Heart right ventricle (tissue), 16 donors: ENCODE results near the gene TLL1. TPM values are rescaled to one million over a fixed set of nuclear protein-coding genes. Genes with fewer than 3 reads are reported as not detected.

Source experiments
- ATAC-seq, 8 donors: fragments of 200-7000 bp; cut with Tn5 transposase; one replicate each; pipeline ENCODE4 v1.9.1; 2020; ENCODE audit warnings: mild to moderate bottlenecking in 8 of 8, moderate library complexity in 8 of 8, moderate number of reproducible peaks in 1 of 8
- DNase-seq, 2 donors: peaks; one replicate each; pipeline ENCODE4 v3.0.0-alpha.2; 2020
- H3K27ac ChIP-seq, 10 donors: fragments of 200-600 bp; sonication (generic) in 2 of 10; one replicate each; pipeline versions ENCODE4 v1.5.0 to v1.8.0; 2020 to 2022; ENCODE audit warnings: mild to moderate bottlenecking in 3 of 10
- H3K27me3 ChIP-seq, 7 donors: fragments of 200-600 bp; one replicate each; pipeline ENCODE4 v1.8.0; 2021 to 2022; ENCODE audit warnings: mild to moderate bottlenecking in 2 of 7
- H3K36me3 ChIP-seq, 9 donors: fragments of 200-600 bp; sonication (generic) in 1 of 9; one replicate each; pipeline versions ENCODE4 v1.5.0 to v1.8.0; 2020 to 2022; ENCODE audit warnings: mild to moderate bottlenecking in 2 of 9
- H3K4me1 ChIP-seq, 9 donors: fragments of 200-600 bp; sonication (generic) in 1 of 9; one replicate each; pipeline versions ENCODE4 v1.5.0 to v1.8.0; 2020 to 2022; ENCODE audit warnings: mild to moderate bottlenecking in 4 of 9
- H3K4me3 ChIP-seq, 10 donors: fragments of 200-600 bp; sonication (generic) in 2 of 10; one replicate each; pipeline versions ENCODE4 v1.5.0 to v1.8.0; 2020 to 2022; ENCODE audit warnings: mild to moderate bottlenecking in 7 of 10, moderate library complexity in 2 of 10
- H3K9me3 ChIP-seq, 11 donors: fragments of 200-600 bp in 10 of 11; sonication (generic) in 2 of 11; one replicate each; pipeline versions ENCODE4 v1.5.0 to v1.8.0; 2013 to 2022; ENCODE audit warnings: mild to moderate bottlenecking in 2 of 11, control low read depth in 1 of 11, moderate library complexity in 1 of 11
- WGBS, 2 donors: extraction: QIAGEN DNeasy Blood & Tissue Kit; methylation state at CpG; one replicate each; pipeline ENCODE4 v1.1.7; 2013; ENCODE audit warnings: inconsistent platforms in 1 of 2; 5-methylcytosine and 5-hydroxymethylcytosine counted together
- intact Hi-C, 10 donors: fragments of 100-400 bp; cut with DNase I; formaldehyde crosslinking; loops; one replicate each; pipeline versions ENCODE4 v1.11.1 to v1.14.2; 2022
- polyA plus RNA-seq, 2 donors: library from polyadenylated mRNA; stranded (reverse); fragments of 200-250 nt; gene quantifications; one replicate each; pipeline ENCODE4 v1.2.3, GENCODE V29; 2013
- total RNA-seq, 10 donors: library from RNA; stranded (reverse); fragmentation: NEBNext Ultra II Directional in 3 of 10; extraction: Animal tissue kit (Norgen Biotek cat#: 25700) in 3 of 10; gene quantifications; one replicate each; pipeline versions ENCODE4 v1.2.1 to v1.2.4, GENCODE V29; 2021 to 2023
- TF ChIP-seq, protein P1 (sequence below), 9 donors: fragments of 200-600 bp; sonication (generic) in 2 of 9; IDR thresholded peaks; one replicate each; pipeline versions ENCODE4 v1.5.0 to v1.8.0; 2021 to 2022; ENCODE audit warnings: antibody characterized with exemption in 9 of 9, mild to moderate bottlenecking in 5 of 9, moderate library complexity in 1 of 9
- donor health status: Arrhythmogenic right ventricular cardiomyopathy.
- donor health status: ischemic (EF 13 %, LVEDD 7.1; RV severe dilation, severe dysfunction).
- donor health status: healthy with polysubstance abuse.
- donor health status: DM: no; HTN: yes; CAD: no.
- donor health status: DM: no; HTN: no; CAD: no.
- donor health status: ischemic (EF 25% LVEDD 6.9; RV normal size, moderate dysfunction).
- donor health status: ischemic (EF 25% LVEDD 5.7; RV mildly dilated, moderate dysfunction).
- donor health status: healthy.
- donor health status: DM: yes; HTN: yes; CAD: no.
- donor health status: Ischemic cardiomyopathy.
- donor health status: ischemic (EF 35%, LVEDD 5.7; RV mildly dilated, moderate dysfunction).
- donor health status: nonischemic (EF 11% LVEDD 7.7; RV severe dilation, severe dysfunction).
- donor health status: DM: yes; HTN: yes; CAD: no.
- donor health status: PGD.
- donor health status: ischemic (EF 29% LVEDD 5.4; RV normal size, mild dysfunction).
- donor health status: nonischemic (EF 23%, LVEDD 6.1; RV moderate dilation, normal function).

TLL1 gene
- total and polyA plus RNA-seq, 12 donors = 0.17 to 2.3 (median 0.71) TPM

DNA sequence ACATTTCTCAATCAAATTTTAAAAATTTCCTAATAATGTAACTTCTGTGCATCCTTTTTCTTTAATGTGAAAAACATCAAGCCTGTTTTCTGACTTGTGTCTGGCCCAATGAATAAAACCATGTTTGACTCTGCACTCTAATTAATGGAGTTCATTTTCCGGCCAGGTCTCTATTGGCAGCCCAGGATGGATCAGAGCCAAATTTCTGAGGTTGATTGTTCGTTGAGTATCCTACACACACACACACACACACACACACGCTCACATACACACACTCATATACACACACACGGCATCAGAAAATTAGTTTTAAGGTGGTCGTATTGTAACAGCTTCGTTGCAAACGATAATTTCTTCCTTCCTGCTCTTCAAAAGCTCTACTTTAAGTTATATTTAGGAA lies 28.9 kb upstream of the TLL1 start:
- H3K4me1 ChIP-seq = peaks cover 0 to 13% (median 0%) of the 10 kb centered on the region in 9 donors
- no peaks in the 10 kb centered on the region for H3K9me3 ChIP-seq
- no peaks in the 10 kb centered on the region for H3K36me3 ChIP-seq
- DNase-seq (peak in 1 of 2 donors; percentile 64), ATAC-seq (peak in 5 of 8 donors; percentile 23 to 56 (median 47))
- H3K27me3 ChIP-seq = no peaks in the 10 kb centered on the region
- intact Hi-C loops = no loop called here
- H3K27ac ChIP-seq = no peak overlapping the region
- 45 to 57% methylated on average over 7 of the region's 7 CpGs for WGBS, 2 donors
- no peak overlapping the region for H3K4me3 ChIP-seq
- TF ChIP-seq, protein P1, sequence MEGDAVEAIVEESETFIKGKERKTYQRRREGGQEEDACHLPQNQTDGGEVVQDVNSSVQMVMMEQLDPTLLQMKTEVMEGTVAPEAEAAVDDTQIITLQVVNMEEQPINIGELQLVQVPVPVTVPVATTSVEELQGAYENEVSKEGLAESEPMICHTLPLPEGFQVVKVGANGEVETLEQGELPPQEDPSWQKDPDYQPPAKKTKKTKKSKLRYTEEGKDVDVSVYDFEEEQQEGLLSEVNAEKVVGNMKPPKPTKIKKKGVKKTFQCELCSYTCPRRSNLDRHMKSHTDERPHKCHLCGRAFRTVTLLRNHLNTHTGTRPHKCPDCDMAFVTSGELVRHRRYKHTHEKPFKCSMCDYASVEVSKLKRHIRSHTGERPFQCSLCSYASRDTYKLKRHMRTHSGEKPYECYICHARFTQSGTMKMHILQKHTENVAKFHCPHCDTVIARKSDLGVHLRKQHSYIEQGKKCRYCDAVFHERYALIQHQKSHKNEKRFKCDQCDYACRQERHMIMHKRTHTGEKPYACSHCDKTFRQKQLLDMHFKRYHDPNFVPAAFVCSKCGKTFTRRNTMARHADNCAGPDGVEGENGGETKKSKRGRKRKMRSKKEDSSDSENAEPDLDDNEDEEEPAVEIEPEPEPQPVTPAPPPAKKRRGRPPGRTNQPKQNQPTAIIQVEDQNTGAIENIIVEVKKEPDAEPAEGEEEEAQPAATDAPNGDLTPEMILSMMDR (IDR thresholded peaks at IDR 0.05) = no peak

DNA sequence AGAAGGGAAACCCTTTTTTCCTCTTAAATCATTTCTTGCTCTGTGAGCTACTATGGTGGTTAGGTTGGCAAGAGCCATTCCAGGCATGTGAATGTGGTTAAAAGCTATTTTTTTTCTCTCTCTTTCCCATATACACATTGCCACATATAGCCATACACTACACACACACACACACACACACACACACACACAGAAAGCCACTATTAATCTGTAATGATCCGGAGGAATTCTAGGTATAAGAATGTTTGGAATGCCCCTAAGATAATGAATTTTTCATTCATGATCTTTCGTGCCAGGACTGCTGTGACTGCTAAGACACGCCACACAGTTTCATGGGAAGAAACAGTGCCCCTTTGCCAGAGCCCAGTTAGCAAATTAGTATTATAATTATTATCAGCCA lies 21.8 kb upstream of the TLL1 start:
- ATAC-seq (no peak), DNase-seq (no peak)
- no peaks in the 10 kb centered on the region for H3K9me3 ChIP-seq
- intact Hi-C loops = loop anchor here in 1 of 10 donors (10.0 kb wide), 1 partner anchor 296 kb away; no protein-coding TSS in a partner anchor
- no peaks in the 10 kb centered on the region for H3K4me1 ChIP-seq
- H3K4me3 ChIP-seq = no peak overlapping the region
- no peak overlapping the region for H3K27ac ChIP-seq
- no peaks in the 10 kb centered on the region for H3K27me3 ChIP-seq
- TF ChIP-seq, protein P1 (IDR thresholded peaks at IDR 0.05) = no peak
- H3K36me3 ChIP-seq = no peaks in the 10 kb centered on the region
- WGBS, 2 donors = 53 to 65% methylated on average over 3 of the region's 3 CpGs

DNA sequence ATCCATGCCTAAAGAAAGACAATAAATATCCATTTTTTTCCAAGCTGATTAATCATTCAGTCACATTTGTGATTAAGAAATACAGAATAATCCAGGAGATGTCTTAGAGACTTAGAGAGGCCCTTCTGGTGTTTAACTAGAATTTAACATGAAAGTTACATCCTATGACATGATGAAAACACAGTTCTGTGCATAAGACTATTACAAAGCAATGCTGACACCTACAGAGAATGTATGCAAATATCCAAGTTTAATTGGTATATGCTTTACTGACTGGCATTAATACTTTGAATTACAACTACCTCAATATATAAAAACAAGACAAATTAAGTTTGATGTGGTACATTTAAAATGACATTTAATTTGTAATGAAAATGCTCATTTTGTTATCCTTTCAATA lies 17.8 kb upstream of the TLL1 start:
- H3K36me3 ChIP-seq = no peaks in the 10 kb centered on the region
- H3K27ac ChIP-seq = no peak overlapping the region
- H3K4me1 ChIP-seq = no peaks in the 10 kb centered on the region
- intact Hi-C loops = loop anchor here in 3 of 10 donors (2.0 to 10.0 kb wide), 3 partner anchors 300 to 318 kb away; no protein-coding TSS in a partner anchor
- no peak overlapping the region for H3K4me3 ChIP-seq
- TF ChIP-seq, protein P1 (IDR thresholded peaks at IDR 0.05) = peak in 3 of 9 donors; percentile 8 to 32 (median 27)
- H3K27me3 ChIP-seq = no peaks in the 10 kb centered on the region
- DNase-seq (no peak), ATAC-seq (no peak)
- no peaks in the 10 kb centered on the region for H3K9me3 ChIP-seq

DNA sequence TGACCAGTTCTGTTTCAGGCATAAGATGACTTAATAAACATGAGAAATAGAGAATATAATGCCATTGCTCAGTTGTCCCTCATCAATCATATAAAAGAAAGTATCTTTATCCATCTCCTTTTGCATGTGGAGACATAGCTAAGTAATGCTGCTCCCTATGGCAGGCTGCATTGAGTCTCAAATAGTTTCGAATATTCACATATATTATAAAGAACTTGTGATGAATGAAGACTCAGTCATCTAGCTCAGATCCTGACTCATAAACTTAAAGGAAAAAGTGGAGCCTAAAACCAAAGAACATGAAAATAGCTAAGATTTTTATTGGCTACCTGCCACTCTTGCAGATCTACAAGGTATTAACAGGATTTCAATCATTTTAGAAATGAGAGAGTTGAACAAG lies 11.7 kb upstream of the TLL1 start:
- 90 to 98% methylated on average over 1 of the region's 1 CpG for WGBS, 2 donors
- no peak for ATAC-seq
- H3K4me3 ChIP-seq = no peak overlapping the region
- no peak overlapping the region for H3K27ac ChIP-seq
- H3K36me3 ChIP-seq = no peaks in the 10 kb centered on the region
- TF ChIP-seq, protein P1 (IDR thresholded peaks at IDR 0.05) = no peak
- DNase-seq = no peak
- no peaks in the 10 kb centered on the region for H3K4me1 ChIP-seq
- intact Hi-C loops = loop anchor here in 2 of 10 donors (10.0 kb wide), 2 partner anchors 223 to 327 kb away; no protein-coding TSS in a partner anchor
- no peaks in the 10 kb centered on the region for H3K27me3 ChIP-seq
- H3K9me3 ChIP-seq = no peaks in the 10 kb centered on the region
